Activated T-cell treated with anti-CD3 and anti-CD28 coated beads, Interleukin-2, amount 50 U/mL, for 24 hours (primary cell): Measurements from ENCODE around the gene NTN1.

Experiments used
- DNase-seq: peaks from one replicate; pipeline ENCODE4 v3.0.0-alpha.2; 2020
- H3K27ac Mint-ChIP-seq: 2 replicates; pipeline ENCODE4 v1.8.0; 2020; ENCODE audit warnings: mild to moderate bottlenecking, mixed read lengths
- H3K27me3 Mint-ChIP-seq: 2 replicates; pipeline ENCODE4 v1.8.0; 2020; ENCODE audit warnings: mixed read lengths
- H3K36me3 Mint-ChIP-seq: 2 replicates; pipeline ENCODE4 v1.8.0; 2020; ENCODE audit warnings: low read depth, mixed read lengths
- H3K4me1 Mint-ChIP-seq: 2 replicates; pipeline ENCODE4 v1.8.0; 2020; ENCODE audit warnings: low read depth, mixed read lengths
- H3K4me3 Mint-ChIP-seq: 2 replicates; pipeline ENCODE4 v1.8.0; 2020; ENCODE audit warnings: mild to moderate bottlenecking, moderate library complexity, mixed read lengths
- H3K9me3 Mint-ChIP-seq: 2 replicates; pipeline ENCODE4 v1.8.0; 2020; ENCODE audit warnings: mixed read lengths

The NTN1 gene

GRCh38 chr17:9237661-9238301, 216.5 kb downstream of the NTN1 start:
- H3K27me3 Mint-ChIP-seq, result peaks cover 16% of the 10 kb centered on the region
- DNase-seq, result no peak
- H3K4me3 Mint-ChIP-seq, result no peak overlapping the region
- H3K36me3 Mint-ChIP-seq, result peaks cover 2% of the 10 kb centered on the region
- peaks cover 23% of the 10 kb centered on the region for H3K4me1 Mint-ChIP-seq
- H3K9me3 Mint-ChIP-seq, result no peaks in the 10 kb centered on the region
- H3K27ac Mint-ChIP-seq, result no peak overlapping the region

GRCh38 chr17:9238340-9239245, 217.3 kb downstream of the NTN1 start:
- H3K36me3 Mint-ChIP-seq, result peaks cover 2% of the 10 kb centered on the region
- no peaks in the 10 kb centered on the region for H3K9me3 Mint-ChIP-seq
- H3K4me3 Mint-ChIP-seq, result peak overlapping the region; percentile 78
- H3K27me3 Mint-ChIP-seq, result peaks cover 12% of the 10 kb centered on the region
- no peak overlapping the region for H3K27ac Mint-ChIP-seq
- DNase-seq, result no peak
- peaks cover 23% of the 10 kb centered on the region for H3K4me1 Mint-ChIP-seq

GRCh38 chr17:9239246-9239792, 218.0 kb downstream of the NTN1 start:
- DNase-seq, result peak; percentile 76
- H3K27ac Mint-ChIP-seq, result peak overlapping the region; percentile 76
- H3K4me1 Mint-ChIP-seq, result peaks cover 23% of the 10 kb centered on the region
- peak overlapping the region; percentile 78 for H3K4me3 Mint-ChIP-seq
- peaks cover 2% of the 10 kb centered on the region for H3K36me3 Mint-ChIP-seq
- H3K9me3 Mint-ChIP-seq, result no peaks in the 10 kb centered on the region
- H3K27me3 Mint-ChIP-seq, result peaks cover 4% of the 10 kb centered on the region

GRCh38 chr17:9239793-9240658, 218.7 kb downstream of the NTN1 start:
- DNase-seq, result peak; percentile 83
- Mint-ChIP-seq H3K4me1 (peaks cover 23% of the 10 kb centered on the region), H3K27me3 (peaks cover 3% of the 10 kb centered on the region), H3K9me3 (no peaks in the 10 kb centered on the region), H3K4me3 (peak overlapping the region; percentile 78), H3K27ac (peak overlapping the region; percentile 76), H3K36me3 (peaks cover 2% of the 10 kb centered on the region)

- peaks cover 2% of the 10 kb centered on the region for H3K36me3 Mint-ChIP-seq
- H3K4me1 Mint-ChIP-seq, result peaks cover 18% of the 10 kb centered on the region
- H3K9me3 Mint-ChIP-seq, result no peaks in the 10 kb centered on the region
- H3K4me3 Mint-ChIP-seq, result peak overlapping the region; percentile 50
- H3K27ac Mint-ChIP-seq, result peak overlapping the region; percentile 59
- no peak for DNase-seq
- H3K27me3 Mint-ChIP-seq, result no peaks in the 10 kb centered on the region
These were observed 219.5 kb downstream of the NTN1 start for GRCh38 chr17:9240659-9241370.

- no peak for DNase-seq
- Mint-ChIP-seq H3K9me3 (no peaks in the 10 kb centered on the region), H3K4me3 (no peak overlapping the region), H3K4me1 (peaks cover 18% of the 10 kb centered on the region), H3K27ac (no peak overlapping the region), H3K36me3 (peaks cover 2% of the 10 kb centered on the region), H3K27me3 (no peaks in the 10 kb centered on the region)
These were observed 220.0 kb downstream of the NTN1 start for GRCh38 chr17:9241371-9241712.

- Mint-ChIP-seq H3K27ac (no peak overlapping the region), H3K4me3 (no peak overlapping the region), H3K36me3 (peaks cover 2% of the 10 kb centered on the region), H3K4me1 (peaks cover 18% of the 10 kb centered on the region), H3K9me3 (no peaks in the 10 kb centered on the region), H3K27me3 (no peaks in the 10 kb centered on the region)
- no peak for DNase-seq
These were observed 220.6 kb downstream of the NTN1 start for GRCh38 chr17:9241774-9242496.

GRCh38 chr17:9242497-9242881, 221.2 kb downstream of the NTN1 start:
- peaks cover 18% of the 10 kb centered on the region for H3K4me1 Mint-ChIP-seq
- H3K9me3 Mint-ChIP-seq, result no peaks in the 10 kb centered on the region
- no peak overlapping the region for H3K27ac Mint-ChIP-seq
- H3K36me3 Mint-ChIP-seq, result peaks cover 2% of the 10 kb centered on the region
- no peak for DNase-seq
- no peak overlapping the region for H3K4me3 Mint-ChIP-seq
- no peaks in the 10 kb centered on the region for H3K27me3 Mint-ChIP-seq

GRCh38 chr17:9242983-9243382, 221.7 kb downstream of the NTN1 start:
- Mint-ChIP-seq H3K27ac (no peak overlapping the region), H3K27me3 (no peaks in the 10 kb centered on the region), H3K9me3 (no peaks in the 10 kb centered on the region)

GRCh38 chr17:9244066-9245052, 223.0 kb downstream of the NTN1 start:
- no peaks in the 10 kb centered on the region for H3K9me3 Mint-ChIP-seq
- H3K27me3 Mint-ChIP-seq, result no peaks in the 10 kb centered on the region
- DNase-seq, result no peak
- H3K4me1 Mint-ChIP-seq, result peaks cover 10% of the 10 kb centered on the region
- no peak overlapping the region for H3K4me3 Mint-ChIP-seq
- no peak overlapping the region for H3K27ac Mint-ChIP-seq
- peaks cover 9% of the 10 kb centered on the region for H3K36me3 Mint-ChIP-seq

More at GRCh38 chr17:9242983-9243382, 221.7 kb downstream of the NTN1 start:
- no peak for DNase-seq
- H3K4me3 Mint-ChIP-seq, result no peak overlapping the region
- H3K36me3 Mint-ChIP-seq, result peaks cover 4% of the 10 kb centered on the region
- H3K4me1 Mint-ChIP-seq, result peaks cover 18% of the 10 kb centered on the region

GRCh38 chr17:9247401-9247938, 226.2 kb downstream of the NTN1 start:
- H3K27me3 Mint-ChIP-seq, result no peaks in the 10 kb centered on the region
- peaks cover 20% of the 10 kb centered on the region for H3K36me3 Mint-ChIP-seq
- H3K4me3 Mint-ChIP-seq, result no peak overlapping the region
- no peaks in the 10 kb centered on the region for H3K9me3 Mint-ChIP-seq
- H3K4me1 Mint-ChIP-seq, result peaks cover 7% of the 10 kb centered on the region
- H3K27ac Mint-ChIP-seq, result no peak overlapping the region
- no peak for DNase-seq

- Mint-ChIP-seq H3K4me1 (peaks cover 23% of the 10 kb centered on the region), H3K27ac (no peak overlapping the region), H3K36me3 (peaks cover 20% of the 10 kb centered on the region), H3K9me3 (no peaks in the 10 kb centered on the region), H3K4me3 (no peak overlapping the region), H3K27me3 (no peaks in the 10 kb centered on the region)
- no peak for DNase-seq
These were observed 228.1 kb downstream of the NTN1 start for GRCh38 chr17:9249245-9249953.
